GM04504 (cell line): ENCODE measurements around the gene CAPN15.
A peak's percentile ranks its signal among the peaks of the same experiment; 100 is the strongest.

Source experiments
- DNase-seq: peaks from one replicate; pipeline ENCODE4 v3.0.0-alpha.2; 2012; ENCODE audit warnings: low read depth

CAPN15 gene

DNA sequence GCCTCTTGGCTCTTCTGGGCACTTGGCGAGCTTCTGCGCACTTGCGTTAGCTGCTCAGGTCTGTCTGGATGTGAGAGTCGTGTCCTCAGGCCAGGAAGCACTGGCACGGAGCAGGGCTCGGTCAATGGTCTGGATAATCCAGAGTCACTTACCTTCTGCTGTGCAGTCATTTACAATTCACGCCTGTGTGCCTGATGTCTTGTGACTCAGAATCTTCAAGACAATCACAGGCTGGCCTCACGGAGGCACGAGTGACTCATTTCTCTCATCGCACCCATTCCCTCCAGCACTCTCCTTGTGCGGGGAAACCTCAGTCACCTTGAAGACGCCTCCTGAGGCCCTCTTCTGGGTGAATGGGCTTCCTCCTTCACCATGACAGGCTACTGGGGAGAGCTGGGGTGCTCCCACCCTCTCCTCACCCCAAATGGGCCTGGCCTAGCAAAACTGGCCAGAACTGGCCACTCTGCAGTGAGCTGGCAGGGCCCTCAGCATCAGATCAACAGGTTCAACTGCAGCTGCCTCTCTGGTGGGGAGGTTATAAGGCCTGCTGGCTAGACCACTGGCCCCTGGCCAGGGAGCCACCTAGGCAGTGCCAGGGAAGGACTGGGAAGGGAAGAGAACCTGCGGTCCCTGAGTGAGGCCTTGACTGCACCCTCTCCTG is 1.9 kb upstream of the CAPN15 start:
- peak; percentile 71 for DNase-seq

GRCh38 chr16:526181-527014 is 1.1 kb upstream of the CAPN15 start:
- no peak for DNase-seq

GRCh38 chr16:528111-529011 is 849 bp downstream of the CAPN15 start:
- DNase-seq: peak; percentile 47

DNA sequence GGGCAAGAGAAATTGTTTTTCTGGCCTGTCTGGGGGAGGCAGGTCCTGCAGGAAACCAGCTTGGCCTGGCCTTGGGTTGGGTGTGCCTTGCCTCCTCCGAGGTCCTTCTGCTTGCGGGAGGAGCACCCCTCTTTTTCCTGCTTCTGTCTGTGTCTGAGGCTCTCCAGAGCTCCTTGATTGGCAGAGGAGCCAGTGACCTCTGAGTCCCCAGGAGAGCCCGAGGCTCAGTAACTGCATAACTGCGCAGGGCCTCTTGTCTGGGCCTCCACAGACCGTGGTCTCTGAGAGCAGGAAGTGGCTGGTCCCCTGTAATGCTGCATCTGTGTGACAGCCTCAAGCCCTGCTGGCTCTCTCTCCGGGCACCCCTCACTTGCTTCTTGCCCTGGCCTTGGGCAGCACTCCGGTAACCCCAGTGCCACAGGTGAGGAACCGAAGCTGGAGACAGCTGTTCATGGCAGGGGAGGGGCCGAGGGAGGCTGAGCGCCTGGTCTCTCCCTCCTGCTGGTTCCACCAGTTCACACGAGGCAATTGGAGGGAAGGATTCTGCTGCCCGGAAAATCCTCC is 1.6 kb downstream of the CAPN15 start:
- DNase-seq: no peak

DNA sequence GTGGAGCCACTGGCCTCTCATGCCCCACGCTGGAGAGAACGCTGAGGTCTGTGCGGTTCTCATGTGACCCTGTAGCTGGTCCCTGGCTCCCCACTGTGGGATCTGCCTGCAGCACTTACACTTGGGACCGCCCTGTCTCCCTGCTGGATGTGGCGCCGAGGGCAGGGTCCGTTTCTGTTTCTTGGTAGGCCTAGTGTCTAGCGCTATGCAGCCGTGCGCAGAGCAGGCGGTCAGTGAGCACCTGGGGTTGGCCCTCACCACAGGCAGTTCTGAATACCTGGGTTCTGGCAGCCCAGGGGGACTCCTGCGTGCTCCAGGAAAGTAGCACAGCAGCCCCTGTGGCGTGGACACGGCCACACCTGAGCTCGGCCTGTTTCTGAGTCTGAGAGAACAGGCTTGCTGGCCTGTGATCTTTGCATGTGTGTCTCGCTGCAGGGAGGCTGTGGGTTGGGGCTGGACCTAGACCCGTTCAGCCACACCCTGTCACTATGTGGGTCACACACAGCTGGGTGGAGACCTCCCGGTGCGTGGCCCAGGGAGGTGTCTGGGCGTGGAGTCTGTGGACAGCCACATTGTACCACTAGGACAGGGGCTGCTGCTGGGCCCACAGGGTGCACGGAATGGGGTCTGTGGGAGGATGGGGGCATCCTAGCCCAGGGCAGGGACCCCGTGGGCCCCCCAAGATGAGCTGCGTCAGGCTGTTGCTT is 2.8 kb downstream of the CAPN15 start:
- no peak for DNase-seq

GRCh38 chr16:531494-532125 is 4.1 kb downstream of the CAPN15 start:
- no peak for DNase-seq

DNA sequence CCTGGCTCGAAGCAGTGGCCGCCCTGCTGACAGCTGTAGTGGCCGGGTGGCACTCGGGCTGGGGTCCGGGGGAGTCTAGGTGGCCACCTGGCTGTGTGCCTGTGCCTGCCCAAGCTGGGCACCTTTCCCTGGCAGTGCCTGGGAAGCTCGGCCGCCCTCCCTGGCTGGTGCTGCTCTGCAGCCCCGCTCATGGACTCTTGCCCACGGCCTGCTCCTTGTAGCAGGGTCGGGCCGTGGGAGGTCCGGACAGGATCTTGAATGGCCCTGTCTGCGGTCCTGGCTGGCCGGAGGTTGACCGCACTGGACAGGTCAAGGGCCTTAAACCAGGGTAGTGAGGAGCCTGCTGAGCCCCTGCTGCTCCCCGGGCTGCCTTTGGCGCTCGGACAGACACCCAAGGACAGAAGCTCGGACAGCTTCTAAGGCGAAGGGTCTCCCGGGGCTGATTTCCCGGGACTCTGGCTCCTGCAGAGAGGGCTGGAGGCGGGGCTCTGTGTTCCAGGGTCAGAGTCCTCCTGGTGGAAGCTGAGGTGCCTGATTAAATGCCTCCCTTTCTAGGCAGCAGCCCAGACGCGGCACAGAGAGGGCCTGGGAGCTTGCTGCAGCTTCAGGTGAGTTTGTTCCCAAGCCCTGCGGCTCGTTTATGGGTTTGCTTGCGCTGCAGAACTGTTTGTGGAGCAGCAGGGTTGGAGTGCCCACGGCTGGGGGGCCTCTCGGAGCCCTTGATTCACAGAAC is 6.0 kb downstream of the CAPN15 start:
- DNase-seq: no peak

DNA sequence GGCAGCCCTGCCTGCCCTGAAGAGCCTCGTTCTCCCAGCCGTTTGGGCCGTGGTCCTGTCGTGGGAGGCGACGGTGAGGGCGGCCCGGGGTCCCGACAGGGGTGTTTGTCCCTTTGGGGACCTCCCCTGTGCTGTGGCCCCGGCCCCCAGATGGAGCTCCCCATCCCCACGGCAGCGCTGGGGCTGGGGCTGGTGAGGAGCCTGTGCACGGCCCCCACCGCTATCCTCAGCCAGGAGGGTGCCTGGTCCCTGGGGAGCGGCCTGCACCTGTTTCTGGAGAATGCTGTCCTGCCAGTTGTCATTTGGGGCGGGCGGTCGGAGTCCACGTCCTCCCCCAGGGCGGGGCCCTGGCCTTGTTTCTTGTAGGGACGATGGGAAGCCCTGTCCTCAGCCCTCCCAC is 6.6 kb downstream of the CAPN15 start:
- no peak for DNase-seq

- no peak for DNase-seq
Measured at GRCh38 chr16:534856-535445, 7.4 kb downstream of the CAPN15 start.

GRCh38 chr16:535446-536405 is 8.2 kb downstream of the CAPN15 start:
- DNase-seq: peak; percentile 32

DNA sequence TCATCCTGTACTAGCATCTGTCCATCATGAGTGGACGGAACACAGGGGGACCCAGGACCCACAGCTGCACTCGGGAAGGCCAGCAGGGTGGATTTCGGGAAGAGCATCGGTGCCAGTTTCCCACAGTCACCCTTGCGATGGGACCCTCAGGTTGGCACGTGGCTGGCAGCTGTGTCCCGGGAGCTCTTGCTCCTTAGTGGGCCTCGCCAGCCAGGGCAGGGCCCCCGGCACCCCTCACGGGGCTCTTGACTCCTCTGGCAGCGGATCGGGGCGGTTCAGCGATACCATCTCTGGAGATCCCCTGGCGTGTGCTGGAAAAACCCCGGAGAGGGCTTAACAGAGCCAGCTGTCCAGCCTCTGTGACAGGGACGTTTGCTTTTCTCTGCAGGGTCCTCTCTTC is 9.2 kb downstream of the CAPN15 start:
- no peak for DNase-seq

DNA sequence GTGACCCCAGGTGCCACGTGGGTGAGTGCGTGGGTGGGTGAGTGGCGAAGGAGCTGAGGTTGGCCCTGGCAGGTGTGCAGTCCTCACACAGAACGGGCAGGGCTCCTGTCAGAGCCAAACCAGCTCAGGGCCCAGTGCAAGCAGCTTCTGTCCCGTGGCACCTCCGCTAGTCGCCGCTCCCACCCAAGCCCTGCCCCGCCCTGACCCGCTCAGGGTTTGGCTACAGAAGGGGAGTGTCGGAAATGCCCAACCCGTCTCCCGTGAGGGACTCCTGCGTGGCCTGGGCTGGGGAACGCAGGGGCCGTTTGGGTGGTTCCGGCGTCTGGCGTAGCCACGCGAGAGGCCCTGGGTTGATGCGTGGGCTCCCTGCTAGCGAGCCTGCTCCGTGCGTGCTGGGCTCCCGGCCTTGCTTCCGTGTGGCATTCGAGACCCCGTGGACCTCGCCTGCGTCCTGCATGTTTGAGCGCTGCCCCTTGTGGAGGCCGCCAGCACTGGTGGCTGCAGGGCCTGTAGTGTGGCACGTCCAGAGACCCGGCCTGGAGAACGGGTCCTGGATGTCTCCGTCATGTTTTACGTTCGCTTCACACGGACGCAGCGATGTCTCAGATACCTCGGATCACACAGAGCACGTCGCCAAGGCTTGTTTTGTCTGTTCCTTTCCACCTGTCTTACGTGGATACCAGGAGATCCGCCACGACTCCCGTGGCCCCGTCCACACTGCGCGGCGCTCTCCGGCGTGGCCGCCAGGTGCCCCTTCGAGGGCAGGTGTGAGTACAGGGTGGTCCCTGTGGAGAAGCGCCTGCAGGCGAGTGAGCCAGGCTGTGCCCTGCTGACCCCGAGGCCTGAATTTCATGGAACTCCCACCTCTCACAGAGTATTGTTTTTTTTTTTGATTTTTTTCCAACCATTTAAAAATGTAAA is 10.2 kb downstream of the CAPN15 start:
- no peak for DNase-seq

DNA sequence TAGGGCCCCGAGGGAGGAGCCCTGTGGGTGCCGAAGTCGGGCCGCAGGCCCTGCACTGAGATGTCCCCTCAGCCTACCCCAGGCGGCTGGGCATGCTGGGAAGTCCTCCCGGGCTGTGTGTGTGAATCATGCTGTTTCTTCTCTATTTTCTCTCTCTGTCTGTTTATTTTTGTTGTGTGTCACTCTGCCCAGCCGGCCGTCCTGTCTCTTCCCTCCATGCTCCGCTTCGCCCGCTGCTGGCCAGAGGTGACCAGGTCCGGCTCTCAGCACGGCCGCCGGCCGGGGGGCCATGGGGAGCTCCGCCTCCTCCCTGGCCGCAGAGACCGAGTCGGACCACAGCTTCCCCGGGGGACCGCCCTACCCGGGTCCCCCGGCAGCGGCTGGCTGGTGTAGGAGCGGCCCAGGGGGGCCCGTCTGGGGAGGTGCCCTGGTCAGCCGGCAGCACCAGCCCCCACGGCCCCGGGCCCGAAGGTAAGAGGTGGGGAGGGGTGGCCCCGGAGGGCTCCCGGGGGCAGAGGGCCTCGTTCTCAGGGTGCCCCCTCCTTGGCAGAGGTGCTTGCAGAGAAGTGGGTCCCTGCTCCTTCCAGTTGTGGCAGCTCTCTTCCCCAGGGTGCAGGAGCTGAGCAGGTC is 12.5 kb downstream of the CAPN15 start:
- no peak for DNase-seq

DNA sequence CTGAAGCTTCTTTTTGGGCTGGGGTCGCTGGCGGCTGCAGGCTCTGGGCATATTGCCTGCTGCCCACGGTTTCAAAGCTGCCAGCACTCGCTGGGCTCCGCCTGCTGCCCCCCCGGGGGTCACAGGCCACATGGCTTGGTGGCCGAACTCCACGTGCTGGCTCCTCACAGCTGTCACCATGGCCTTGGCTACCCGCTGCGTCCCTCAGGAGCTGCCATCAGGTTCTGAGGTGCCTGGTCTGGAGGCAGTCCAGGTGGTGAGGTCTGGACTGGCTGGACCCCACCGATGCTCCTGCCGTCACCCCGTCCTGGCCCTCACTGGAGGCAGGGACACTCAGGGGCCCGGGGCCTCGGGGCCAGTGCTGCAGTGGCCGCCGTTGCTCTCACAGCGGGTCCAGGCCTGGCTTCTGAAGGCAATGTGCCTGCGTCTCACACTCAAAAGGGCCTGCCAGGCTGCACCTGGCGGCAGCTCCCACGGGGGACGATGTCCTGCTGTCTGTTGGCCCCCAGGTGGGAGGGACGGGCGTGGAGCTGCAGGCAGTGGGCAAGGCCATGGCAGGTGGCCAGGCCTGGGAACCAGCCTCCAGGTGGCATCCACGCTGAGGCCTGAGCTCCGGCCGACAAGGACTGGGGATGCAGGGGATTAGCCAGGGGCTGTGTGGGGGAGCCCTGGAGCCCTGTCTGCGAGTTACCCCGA is 13.3 kb downstream of the CAPN15 start:
- no peak for DNase-seq

DNA sequence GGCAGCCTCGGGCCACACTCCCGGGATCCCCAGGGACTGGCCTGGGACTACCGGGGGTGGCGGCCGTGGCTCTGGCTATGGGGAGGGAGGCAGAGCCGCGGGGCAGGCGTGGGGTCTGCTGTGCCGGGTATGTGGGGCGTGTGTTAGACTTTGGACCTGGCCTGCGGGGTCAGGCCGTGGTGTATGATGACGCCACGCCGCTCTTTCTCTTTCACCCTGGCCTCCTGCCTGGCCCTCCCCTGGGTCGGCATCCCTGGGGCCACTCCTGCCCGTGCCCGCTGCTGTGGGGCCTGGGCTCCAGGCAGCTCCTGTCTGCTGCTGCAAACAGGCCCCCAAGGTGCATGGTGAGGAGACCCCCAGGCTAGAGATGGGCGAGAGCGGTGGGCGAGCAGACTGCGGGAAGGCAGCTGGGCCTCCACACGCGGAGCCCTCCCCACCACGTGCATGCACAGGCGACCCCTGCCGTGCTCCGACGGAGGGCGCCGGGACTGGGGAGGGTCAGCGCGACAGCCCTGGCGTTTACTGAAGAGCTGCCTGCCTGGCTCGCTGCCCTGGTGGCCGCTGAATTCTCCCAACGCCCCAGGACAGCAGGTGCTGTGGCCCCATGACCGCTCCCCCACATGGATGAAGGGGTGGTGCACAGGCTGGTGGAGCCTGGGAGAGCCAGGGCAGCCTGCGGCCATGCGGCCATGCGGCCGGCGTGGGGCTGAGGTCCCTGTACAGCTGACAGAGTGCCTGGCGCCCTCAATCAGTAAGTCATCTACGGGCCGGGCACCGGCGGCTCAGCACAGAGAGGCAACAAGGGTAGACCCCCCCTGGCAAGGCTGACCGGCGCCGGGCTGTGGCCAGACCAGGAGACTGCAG is 16.0 kb downstream of the CAPN15 start:
- DNase-seq: no peak

DNA sequence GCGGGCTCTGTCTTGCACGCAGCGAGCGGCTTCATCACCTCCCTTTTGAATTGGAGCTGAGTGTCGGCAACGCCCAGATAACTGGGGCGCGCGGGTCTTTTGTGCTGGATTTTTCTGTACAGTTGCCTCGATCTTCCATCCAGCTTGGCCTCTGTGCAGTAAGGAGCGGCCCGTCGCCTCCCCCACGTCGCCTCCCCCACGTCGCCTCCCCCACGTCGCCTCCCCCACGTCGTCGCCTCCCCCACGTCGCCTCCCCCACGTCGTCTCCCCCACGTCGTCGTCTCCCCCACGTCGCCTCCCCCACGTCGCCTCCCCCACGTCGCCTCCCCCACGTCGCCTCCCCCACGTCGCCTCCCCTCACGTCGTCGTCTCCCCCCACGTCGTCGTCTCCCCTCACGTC is 17.0 kb downstream of the CAPN15 start:
- no peak for DNase-seq
